Astrocyte of the cerebellum (primary cell): ENCODE data around the gene NR1D1.

Experiments used
- DNase-seq: peaks from one replicate; pipeline ENCODE4 v3.0.0-alpha.2; 2011; ENCODE audit warnings: low read depth
- H3K4me3 ChIP-seq: 2 replicates; pipeline ENCODE4 v1.5.1; 2011; ENCODE audit warnings: mild to moderate bottlenecking, low read depth, low read length, moderate library complexity
- CTCF ChIP-seq: IDR thresholded peaks from 2 replicates; pipeline ENCODE4 v1.5.1; 2012; ENCODE audit warnings: low read length, low read depth, moderate library complexity, mild to moderate bottlenecking; ENCODE audit errors: missing control alignments
- in situ Hi-C: cut with HindIII; loops from 2 replicates; pipeline ENCODE4 v1.10.0; 2017; ENCODE audit warnings: low sequenced_read_pairs

NR1D1 gene

GRCh38 chr17:40121181-40122135 is 21.1 kb upstream of the NR1D1 start, which contains the start of gene MSL1:
MSL1 (plus strand) TSS chr17:40121971; CDS start chr17:40122613, 642 bp downstream.
- DNase-seq: no peak
- no peak for TF ChIP-seq CTCF
- peak within 1 kb of the TSS; percentile 80 for H3K4me3 ChIP-seq
- in situ Hi-C loops: no loop called here

GRCh38 chr17:40115101-40115436 is 14.7 kb upstream of the NR1D1 start:
- no peak overlapping the region for H3K4me3 ChIP-seq
- in situ Hi-C loops: no loop called here
- TF ChIP-seq CTCF: no peak
- no peak for DNase-seq

GRCh38 chr17:40113907-40114245 is 13.5 kb upstream of the NR1D1 start:
- in situ Hi-C loops: loop anchor here (5.0 kb wide), 1 partner anchor 82 kb away; no protein-coding TSS in a partner anchor
- no peak for TF ChIP-seq CTCF
- H3K4me3 ChIP-seq: peak overlapping the region; percentile 13
- no peak for DNase-seq

GRCh38 chr17:40113110-40113906 is 12.9 kb upstream of the NR1D1 start:
- TF ChIP-seq CTCF: peak; percentile 87
- DNase-seq: peak; percentile 90
- H3K4me3 ChIP-seq: peak overlapping the region; percentile 13
- in situ Hi-C loops: loop anchor here (5.0 kb wide), 1 partner anchor 81 kb away; no protein-coding TSS in a partner anchor

GRCh38 chr17:40112718-40113109 is 12.3 kb upstream of the NR1D1 start:
- in situ Hi-C loops: loop anchor here (5.0 kb wide), 1 partner anchor 80 kb away; no protein-coding TSS in a partner anchor
- DNase-seq: no peak
- TF ChIP-seq CTCF: no peak
- no peak overlapping the region for H3K4me3 ChIP-seq

- DNase-seq: no peak
- TF ChIP-seq CTCF: no peak
- no peak overlapping the region for H3K4me3 ChIP-seq
- in situ Hi-C loops: loop anchor here (5.0 kb wide), 1 partner anchor 80 kb away; no protein-coding TSS in a partner anchor
Measured at GRCh38 chr17:40112191-40112711, 11.9 kb upstream of the NR1D1 start.
